Ishikawa (cell line): ENCODE data around the gene ABHD2.

Experiments used
- CEBPB ChIP-seq: IDR thresholded peaks from 2 replicates; pipeline ENCODE4 v1.6.1; 2012
- CREB1 ChIP-seq: IDR thresholded peaks from 2 replicates; pipeline ENCODE4 v1.6.1; 2012; ENCODE audit warnings: low read depth
- EP300 ChIP-seq: IDR thresholded peaks from 2 replicates; pipeline ENCODE4 v1.6.1; 2012; ENCODE audit warnings: borderline replicate concordance
- FOXM1 ChIP-seq: IDR thresholded peaks from 2 replicates; pipeline ENCODE4 v1.6.1; 2012; ENCODE audit warnings: low read depth, borderline replicate concordance
- NFIC ChIP-seq: IDR thresholded peaks from 2 replicates; pipeline ENCODE4 v1.6.1; 2012
- RAD21 ChIP-seq: IDR thresholded peaks from 2 replicates; pipeline ENCODE4 v1.6.1; 2012; ENCODE audit warnings: low read depth
- REST ChIP-seq: IDR thresholded peaks from 2 replicates; pipeline ENCODE4 v1.6.1; 2012; ENCODE audit warnings: low read depth, mild to moderate bottlenecking
- TAF1 ChIP-seq: IDR thresholded peaks from 2 replicates; pipeline ENCODE4 v1.6.1; 2012; ENCODE audit warnings: low read depth, mild to moderate bottlenecking
- TEAD4 ChIP-seq: IDR thresholded peaks from 2 replicates; pipeline ENCODE4 v1.6.1; 2012

GRCh38 chr15:89195836-89196235, 107.6 kb downstream of the ABHD2 start:
- TF ChIP-seq EP300 = no peak
- no peak for TF ChIP-seq RAD21
- no peak for TF ChIP-seq TAF1
- TF ChIP-seq REST = no peak
- TF ChIP-seq NFIC = no peak
- no peak for TF ChIP-seq CREB1
- no peak for TF ChIP-seq TEAD4
- TF ChIP-seq CEBPB = no peak
- TF ChIP-seq FOXM1 = no peak
